ENCODE measurements around the gene ARHGAP12. TPM values are rescaled to one million over a fixed set of nuclear protein-coding genes. Genes with fewer than 3 reads are reported as not detected.
A peak's percentile ranks its signal among the peaks of the same experiment; 100 is the strongest.
"Not testable (repeated sequence)": the region's sequence is repeated elsewhere in the genome, so short reads cannot be mapped to it uniquely, and the experiment has no call there.

Gene ARHGAP12
- polyA plus RNA-seq, 4 donors = 15.9 to 53.9 (median 32.9) TPM

- no peak for DNase-seq
- WGBS, 3 donors = 87 to 94% (median 88%) methylated on average over 12 of the region's 12 CpGs
- H3K4me1 ChIP-seq (ENCODE audit: control insufficient read depth in 3 of 3, insufficient read depth in 2 of 3, low read depth in 1 of 3, low read length in 2 of 3) = no peaks in the 10 kb centered on the region
These were observed 153.5 kb downstream of the ARHGAP12 start for GRCh38 chr10:31774928-31775650.

GRCh38 chr10:31774299-31774900 lies 154.2 kb downstream of the ARHGAP12 start:
- Histone ChIP-seq H3K4me3 (ENCODE audit: low read depth in 1 of 3, low read length in 3 of 3) (no peak overlapping the region), H3K36me3 (ENCODE audit: control insufficient read depth in 3 of 3, insufficient read depth in 2 of 3, low read depth in 1 of 3, low read length in 3 of 3) (no peaks in the 10 kb centered on the region), H3K9me3 (ENCODE audit: control insufficient read depth in 2 of 2, insufficient read depth in 1 of 2, low read depth in 1 of 2, low read length in 1 of 2) (peaks cover 0 to 9% of the 10 kb centered on the region in 2 donors), H3K27ac (ENCODE audit: low read depth in 1 of 3, low read length in 2 of 3) (no peak overlapping the region), H3K4me1 (ENCODE audit: control insufficient read depth in 3 of 3, insufficient read depth in 2 of 3, low read depth in 1 of 3, low read length in 2 of 3) (no peaks in the 10 kb centered on the region), H3K27me3 (ENCODE audit: control insufficient read depth in 3 of 3, insufficient read depth in 3 of 3, low read length in 3 of 3) (no peaks in the 10 kb centered on the region)
- WGBS, 3 donors = 79 to 88% (median 87%) methylated on average over 12 of the region's 12 CpGs
- peak in 1 of 2 donors; percentile 9 for DNase-seq
- FAIRE-seq = no peak

More at GRCh38 chr10:31774928-31775650, 153.5 kb downstream of the ARHGAP12 start:
- FAIRE-seq = no peak
- Histone ChIP-seq H3K36me3 (ENCODE audit: control insufficient read depth in 3 of 3, insufficient read depth in 2 of 3, low read depth in 1 of 3, low read length in 3 of 3) (no peaks in the 10 kb centered on the region), H3K27ac (ENCODE audit: low read depth in 1 of 3, low read length in 2 of 3) (no peak overlapping the region), H3K4me3 (ENCODE audit: low read depth in 1 of 3, low read length in 3 of 3) (no peak overlapping the region), H3K9me3 (ENCODE audit: control insufficient read depth in 2 of 2, insufficient read depth in 1 of 2, low read depth in 1 of 2, low read length in 1 of 2) (peaks cover 0 to 9% of the 10 kb centered on the region in 2 donors), H3K27me3 (ENCODE audit: control insufficient read depth in 3 of 3, insufficient read depth in 3 of 3, low read length in 3 of 3) (no peaks in the 10 kb centered on the region)

- FAIRE-seq = no peak
- Histone ChIP-seq H3K9me3 (ENCODE audit: control insufficient read depth in 2 of 2, insufficient read depth in 1 of 2, low read depth in 1 of 2, low read length in 1 of 2) (peaks cover 0 to 9% of the 10 kb centered on the region in 2 donors), H3K27me3 (ENCODE audit: control insufficient read depth in 3 of 3, insufficient read depth in 3 of 3, low read length in 3 of 3) (no peaks in the 10 kb centered on the region), H3K4me3 (ENCODE audit: low read depth in 1 of 3, low read length in 3 of 3) (no peak overlapping the region), H3K4me1 (ENCODE audit: control insufficient read depth in 3 of 3, insufficient read depth in 2 of 3, low read depth in 1 of 3, low read length in 2 of 3) (no peaks in the 10 kb centered on the region), H3K36me3 (ENCODE audit: control insufficient read depth in 3 of 3, insufficient read depth in 2 of 3, low read depth in 1 of 3, low read length in 3 of 3) (no peaks in the 10 kb centered on the region), H3K27ac (ENCODE audit: low read depth in 1 of 3, low read length in 2 of 3) (no peak overlapping the region)
- 87 to 92% (median 90%) methylated on average over 15 of the region's 15 CpGs for WGBS, 3 donors
- no peak for DNase-seq
These were observed 154.8 kb downstream of the ARHGAP12 start for GRCh38 chr10:31773749-31774298.

- peaks cover 0 to 6% of the 10 kb centered on the region in 2 donors for H3K9me3 ChIP-seq (ENCODE audit: control insufficient read depth in 2 of 2, insufficient read depth in 1 of 2, low read depth in 1 of 2, low read length in 1 of 2)
- no peaks in the 10 kb centered on the region for H3K27me3 ChIP-seq (ENCODE audit: control insufficient read depth in 3 of 3, insufficient read depth in 3 of 3, low read length in 3 of 3)
- 81 to 84% (median 81%) methylated on average over 9 of the region's 9 CpGs for WGBS, 3 donors
- no peaks in the 10 kb centered on the region for H3K36me3 ChIP-seq (ENCODE audit: control insufficient read depth in 3 of 3, insufficient read depth in 2 of 3, low read depth in 1 of 3, low read length in 3 of 3)
- DNase-seq (no peak), FAIRE-seq (no peak)
- no peak overlapping the region for H3K4me3 ChIP-seq (ENCODE audit: low read depth in 1 of 3, low read length in 3 of 3)
- no peaks in the 10 kb centered on the region for H3K4me1 ChIP-seq (ENCODE audit: control insufficient read depth in 3 of 3, insufficient read depth in 2 of 3, low read depth in 1 of 3, low read length in 2 of 3)
- no peak overlapping the region for H3K27ac ChIP-seq (ENCODE audit: low read depth in 1 of 3, low read length in 2 of 3)
These were observed 157.2 kb downstream of the ARHGAP12 start for GRCh38 chr10:31771331-31771831.

GRCh38 chr10:31770307-31770902 lies 158.2 kb downstream of the ARHGAP12 start:
- Histone ChIP-seq H3K4me1 (ENCODE audit: control insufficient read depth in 3 of 3, insufficient read depth in 2 of 3, low read depth in 1 of 3, low read length in 2 of 3) (no peaks in the 10 kb centered on the region), H3K9me3 (ENCODE audit: control insufficient read depth in 2 of 2, insufficient read depth in 1 of 2, low read depth in 1 of 2, low read length in 1 of 2) (no peaks in the 10 kb centered on the region), H3K4me3 (ENCODE audit: low read depth in 1 of 3, low read length in 3 of 3) (no peak overlapping the region), H3K27ac (ENCODE audit: low read depth in 1 of 3, low read length in 2 of 3) (no peak overlapping the region), H3K36me3 (ENCODE audit: control insufficient read depth in 3 of 3, insufficient read depth in 2 of 3, low read depth in 1 of 3, low read length in 3 of 3) (no peaks in the 10 kb centered on the region), H3K27me3 (ENCODE audit: control insufficient read depth in 3 of 3, insufficient read depth in 3 of 3, low read length in 3 of 3) (no peaks in the 10 kb centered on the region)
- no peak for FAIRE-seq
- WGBS, 3 donors = 46 to 53% (median 48%) methylated on average over 8 of the region's 8 CpGs
- DNase-seq = peak; percentile 44 to 53

GRCh38 chr10:31769564-31769963 lies 159.1 kb downstream of the ARHGAP12 start:
- H3K27me3 ChIP-seq (ENCODE audit: control insufficient read depth in 3 of 3, insufficient read depth in 3 of 3, low read length in 3 of 3) = no peaks in the 10 kb centered on the region
- H3K27ac ChIP-seq (ENCODE audit: low read depth in 1 of 3, low read length in 2 of 3) = no peak overlapping the region
- H3K4me3 ChIP-seq (ENCODE audit: low read depth in 1 of 3, low read length in 3 of 3) = no peak overlapping the region
- no peaks in the 10 kb centered on the region for H3K4me1 ChIP-seq (ENCODE audit: control insufficient read depth in 3 of 3, insufficient read depth in 2 of 3, low read depth in 1 of 3, low read length in 2 of 3)
- FAIRE-seq = no peak
- H3K9me3 ChIP-seq (ENCODE audit: control insufficient read depth in 2 of 2, insufficient read depth in 1 of 2, low read depth in 1 of 2, low read length in 1 of 2) = no peaks in the 10 kb centered on the region
- DNase-seq = no peak
- H3K36me3 ChIP-seq (ENCODE audit: control insufficient read depth in 3 of 3, insufficient read depth in 2 of 3, low read depth in 1 of 3, low read length in 3 of 3) = no peaks in the 10 kb centered on the region
- 59 to 64% (median 60%) methylated on average over 4 of the region's 4 CpGs for WGBS, 3 donors

GRCh38 chr10:31768935-31769334 lies 159.7 kb downstream of the ARHGAP12 start:
- H3K4me3 ChIP-seq (ENCODE audit: low read depth in 1 of 3, low read length in 3 of 3); DNase-seq; H3K4me1 ChIP-seq (ENCODE audit: control insufficient read depth in 3 of 3, insufficient read depth in 2 of 3, low read depth in 1 of 3, low read length in 2 of 3); H3K36me3 ChIP-seq (ENCODE audit: control insufficient read depth in 3 of 3, insufficient read depth in 2 of 3, low read depth in 1 of 3, low read length in 3 of 3); FAIRE-seq; H3K27me3 ChIP-seq (ENCODE audit: control insufficient read depth in 3 of 3, insufficient read depth in 3 of 3, low read length in 3 of 3); H3K27ac ChIP-seq (ENCODE audit: low read depth in 1 of 3, low read length in 2 of 3); H3K9me3 ChIP-seq (ENCODE audit: control insufficient read depth in 2 of 2, insufficient read depth in 1 of 2, low read depth in 1 of 2, low read length in 1 of 2): not testable (repeated sequence)
- WGBS, 3 donors = 88 to 94% (median 90%) methylated on average over 7 of the region's 7 CpGs

- no peak overlapping the region for H3K4me3 ChIP-seq (ENCODE audit: low read depth in 1 of 3, low read length in 3 of 3)
- FAIRE-seq = no peak
- H3K4me1 ChIP-seq (ENCODE audit: control insufficient read depth in 3 of 3, insufficient read depth in 2 of 3, low read depth in 1 of 3, low read length in 2 of 3) = no peaks in the 10 kb centered on the region
- no peak for DNase-seq
- WGBS, 3 donors = 96 to 100% (median 97%) methylated on average over 1 of the region's 1 CpG
- no peaks in the 10 kb centered on the region for H3K27me3 ChIP-seq (ENCODE audit: control insufficient read depth in 3 of 3, insufficient read depth in 3 of 3, low read length in 3 of 3)
- no peak overlapping the region for H3K27ac ChIP-seq (ENCODE audit: low read depth in 1 of 3, low read length in 2 of 3)
- H3K9me3 ChIP-seq (ENCODE audit: control insufficient read depth in 2 of 2, insufficient read depth in 1 of 2, low read depth in 1 of 2, low read length in 1 of 2) = no peaks in the 10 kb centered on the region
- H3K36me3 ChIP-seq (ENCODE audit: control insufficient read depth in 3 of 3, insufficient read depth in 2 of 3, low read depth in 1 of 3, low read length in 3 of 3) = no peaks in the 10 kb centered on the region
These were observed 160.2 kb downstream of the ARHGAP12 start for GRCh38 chr10:31768467-31768866.

Measured in small intestine (tissue), 7 donors.